CD4-positive, alpha-beta T cell treated with Interleukin-17A for 1 hour (primary cell): Measurements from ENCODE around the gene NMRAL1.
A peak's percentile ranks its signal among the peaks of the same experiment; 100 is the strongest.

ENCODE experiments used
- DNase-seq: peaks from one replicate; pipeline ENCODE4 v3.0.0-alpha.2; 2020

The NMRAL1 gene

DNA sequence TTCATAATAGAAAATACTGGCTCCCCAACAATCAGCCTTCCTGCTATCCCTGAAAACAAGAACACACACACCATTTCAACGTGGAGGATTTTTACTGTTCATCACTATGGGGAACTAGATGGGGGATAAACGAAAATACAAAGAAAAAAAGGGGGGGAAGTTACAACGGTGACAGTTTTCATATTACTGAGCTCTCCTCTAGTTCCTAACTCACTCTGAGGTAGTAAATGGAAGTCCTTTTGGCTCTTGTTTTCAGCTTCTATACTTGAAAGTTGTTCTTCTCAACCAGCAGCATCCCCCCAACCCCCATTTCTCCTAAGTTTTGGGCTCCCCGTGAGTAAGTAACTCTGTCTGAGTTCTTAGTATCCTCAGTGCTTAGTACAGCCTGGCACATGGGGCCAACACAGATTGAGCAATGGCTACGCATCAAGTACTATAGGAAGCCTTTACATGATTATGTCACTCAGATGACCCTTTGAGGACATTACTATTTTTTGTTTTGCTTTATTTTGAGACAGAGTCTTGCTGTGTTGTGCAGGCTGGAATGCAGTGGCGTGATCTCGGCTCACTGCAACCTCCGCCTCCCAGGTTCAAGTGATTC is 53.8 kb downstream of the NMRAL1 start:
- no peak for DNase-seq

DNA sequence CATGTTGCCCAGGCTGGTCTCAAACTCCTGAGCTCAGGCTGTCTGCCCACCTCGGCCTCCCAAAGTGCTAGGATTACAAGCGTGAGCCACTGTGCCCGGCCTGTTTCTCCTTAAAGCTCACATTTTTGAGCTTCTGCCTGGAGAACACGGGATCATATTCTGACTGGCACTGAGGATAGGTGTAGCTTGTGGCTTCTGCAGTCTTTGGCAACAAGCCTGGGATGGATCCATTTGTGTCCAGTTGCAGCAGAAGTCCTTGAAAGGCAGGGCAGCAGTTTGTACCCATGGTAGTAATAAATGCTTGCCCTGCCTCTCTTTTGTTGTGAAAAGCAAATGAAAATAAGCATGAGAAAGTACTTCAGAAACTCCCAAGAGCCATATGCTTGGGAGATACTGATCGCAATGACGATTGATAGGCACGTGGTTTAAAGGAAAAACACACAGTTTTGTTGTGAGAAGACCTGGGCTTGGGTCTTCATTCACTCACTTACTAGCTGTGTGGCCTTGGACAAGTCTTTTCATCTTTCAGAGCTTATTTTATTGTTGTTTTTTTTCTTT is 54.9 kb downstream of the NMRAL1 start:
- DNase-seq: no peak

DNA sequence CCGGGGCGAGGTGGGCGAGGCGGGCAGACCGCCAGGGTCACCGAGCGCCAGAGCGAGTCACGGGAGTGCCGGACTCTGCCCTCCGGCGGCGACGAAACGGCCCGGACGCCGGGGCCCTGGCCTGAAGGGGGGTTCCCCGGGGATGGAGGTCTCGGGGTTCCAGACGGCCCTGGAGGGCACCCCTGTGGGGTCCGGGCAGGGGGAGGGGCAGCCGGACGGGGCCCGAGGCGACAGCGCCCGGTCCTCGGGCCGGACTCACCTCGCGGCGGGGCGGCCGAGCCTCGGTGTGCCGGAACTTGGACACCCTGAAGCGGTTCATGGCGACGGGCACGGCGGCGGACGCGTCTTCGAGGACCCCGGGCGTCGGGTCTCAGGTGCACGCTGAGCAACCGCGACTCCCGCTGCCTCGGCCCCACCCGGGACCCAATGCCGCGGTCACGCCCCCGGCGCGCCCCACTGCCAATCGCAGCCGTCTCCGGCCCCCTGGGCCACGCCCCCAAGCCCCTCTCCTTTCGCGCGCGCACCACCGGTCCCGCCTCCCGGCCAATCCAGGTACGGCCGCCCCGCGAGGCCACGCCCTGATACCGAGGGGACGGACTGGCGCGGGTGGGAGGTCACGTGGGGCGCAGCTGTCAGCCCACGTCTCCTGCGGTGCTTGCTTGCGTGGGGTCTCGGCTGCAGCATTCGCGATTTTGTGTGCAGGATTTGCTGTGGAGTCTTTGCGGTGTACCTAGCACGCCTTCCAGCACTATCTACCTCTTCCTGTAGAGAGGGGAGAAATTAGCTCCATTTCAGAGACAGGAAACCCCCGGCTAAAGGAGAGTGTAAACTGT is 58.0 kb downstream of the NMRAL1 start, which contains the start of gene CORO7:
Gene CORO7 (minus strand): TSS at position 397 of the 833 bp plus-strand sequence. CDS start 78 bp downstream, at position 319.
- DNase-seq: peak; percentile 99

DNA sequence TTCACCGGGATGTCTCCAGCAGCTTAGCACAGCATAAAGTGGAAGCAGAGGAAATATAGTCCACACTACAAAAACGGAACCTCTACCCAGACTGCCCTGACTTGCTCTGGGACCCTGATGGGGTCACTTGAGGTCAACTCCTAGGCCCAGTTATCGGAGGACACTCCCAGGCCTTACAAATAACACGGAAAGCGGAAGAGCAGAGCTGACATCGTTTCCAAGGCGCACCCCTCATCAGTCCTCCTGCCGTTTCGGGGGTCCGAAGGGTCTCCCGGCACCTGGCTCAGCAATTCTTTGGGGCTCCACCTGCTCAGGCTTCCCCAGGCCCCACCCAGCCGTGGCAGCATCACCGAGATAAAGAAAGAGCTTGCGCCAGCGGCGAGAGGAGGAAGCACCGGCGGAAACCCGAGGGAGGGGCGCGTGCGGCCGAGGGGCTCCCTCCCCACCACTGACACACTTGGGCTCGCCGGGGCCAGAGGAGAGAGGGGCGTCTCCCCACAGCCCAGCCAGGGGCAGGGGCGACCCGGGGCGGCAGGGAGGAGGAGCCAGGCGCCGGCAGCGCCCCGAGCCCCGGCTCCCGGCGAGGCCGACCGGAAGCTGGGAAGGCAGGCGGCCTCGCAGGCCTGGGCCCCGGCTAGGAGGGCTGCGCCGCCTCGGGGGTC is 58.8 kb downstream of the NMRAL1 start:
- peak; percentile 82 for DNase-seq

DNA sequence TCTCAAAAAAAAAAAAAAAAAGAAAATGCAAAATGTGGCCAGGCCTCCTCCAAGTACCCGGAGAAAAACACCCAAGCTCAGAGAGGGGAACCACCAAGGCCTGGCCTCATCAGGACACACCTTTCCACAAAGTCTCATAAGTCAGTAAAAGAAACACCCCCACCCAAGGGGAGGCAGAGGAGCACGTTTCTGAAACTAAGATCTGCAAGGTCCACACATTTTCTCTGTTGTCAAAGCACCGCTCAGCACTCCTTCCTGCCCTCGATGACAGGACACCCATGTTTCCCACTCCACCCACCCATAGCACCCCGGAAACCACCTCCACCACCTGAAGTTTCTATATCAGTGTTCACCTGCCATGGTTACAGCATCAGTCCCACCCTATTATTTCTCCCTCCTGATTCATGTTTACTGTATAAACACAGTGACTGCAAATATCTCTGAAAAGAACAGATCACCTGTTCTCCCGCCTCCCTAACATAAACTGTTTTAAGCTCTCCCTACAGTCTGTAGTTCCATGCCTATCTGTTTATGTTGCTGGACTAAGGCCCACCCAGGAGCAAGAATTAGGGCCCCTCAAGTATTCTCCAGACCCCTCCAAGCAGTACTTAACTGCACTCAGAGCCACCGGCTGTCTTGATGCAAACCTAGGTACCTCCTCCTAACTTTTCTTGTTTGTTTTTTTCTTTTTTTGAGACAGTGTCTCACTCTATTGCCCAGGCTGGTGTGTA is 60.1 kb downstream of the NMRAL1 start:
- peak; percentile 94 for DNase-seq

DNA sequence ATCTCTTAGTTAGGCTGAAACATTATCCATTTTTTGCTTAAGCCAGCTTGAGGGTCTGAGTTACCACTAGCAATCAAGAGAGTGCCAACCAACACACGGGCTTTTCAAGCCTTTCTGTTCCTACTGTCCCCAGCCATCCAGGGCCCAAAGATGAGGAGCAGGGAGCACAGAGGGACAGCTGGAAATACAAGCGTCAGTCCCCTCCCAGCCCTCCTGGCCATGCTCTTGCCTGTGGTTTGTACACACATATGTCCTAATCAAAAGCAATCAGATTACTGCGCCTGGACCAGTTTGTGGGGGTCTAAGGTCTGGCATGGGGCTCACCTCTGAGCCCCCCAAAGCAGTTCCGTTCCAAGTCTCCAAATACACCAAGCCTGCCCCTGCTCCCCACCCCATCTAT is 61.6 kb downstream of the NMRAL1 start:
- DNase-seq: no peak

DNA sequence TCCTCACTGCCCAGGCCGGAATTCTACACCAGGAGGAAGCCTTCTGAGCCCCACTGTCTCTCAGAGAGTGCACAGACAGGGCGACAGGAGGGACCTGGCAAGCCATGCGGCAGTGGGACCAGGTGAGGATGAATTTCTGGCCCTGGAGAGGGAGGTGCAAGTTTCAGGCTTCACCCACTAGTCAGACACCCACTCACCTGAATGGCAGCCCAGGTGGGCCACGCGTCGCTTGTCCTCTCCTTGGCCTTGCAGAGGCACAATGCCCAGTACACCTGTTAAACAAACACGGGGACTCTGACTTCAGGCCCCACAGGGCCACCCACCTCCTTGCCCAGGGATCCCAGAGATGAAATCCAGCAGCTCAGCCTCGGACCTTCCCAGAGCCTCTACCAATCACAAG is 62.3 kb downstream of the NMRAL1 start:
- DNase-seq: no peak
